Measurements from ENCODE around the gene GRIFIN.

Gene GRIFIN

GRCh38 chr7:2443491-2443890 is 32.7 kb downstream of the GRIFIN start:
- Histone ChIP-seq H3K4me3 (ENCODE audit: low read depth, low read length, poor library complexity, severe bottlenecking) (no peak overlapping the region), H3K9me2 (ENCODE audit: low read depth, low read length) (no peaks in the 10 kb centered on the region), H3F3A (ENCODE audit: insufficient read depth, low read length) (no peaks in the 10 kb centered on the region), H3K79me2 (ENCODE audit: insufficient read depth, low read length) (no peaks in the 10 kb centered on the region), H2AFZ (ENCODE audit: low read length) (no peak overlapping the region), H4K20me1 (ENCODE audit: insufficient read depth, low read length) (no peaks in the 10 kb centered on the region), H3K4me1 (ENCODE audit: insufficient read depth, low read length, severe bottlenecking) (no peaks in the 10 kb centered on the region), H3K9me3 (ENCODE audit: low read length) (no peaks in the 10 kb centered on the region), H3K27me3 (ENCODE audit: insufficient read depth, low read length) (no peaks in the 10 kb centered on the region), H3K27ac (ENCODE audit: low read depth, low read length, poor library complexity, severe bottlenecking) (no peak overlapping the region), H3K9ac (ENCODE audit: low read length) (no peak overlapping the region), H3K4me2 (ENCODE audit: low read length) (no peak overlapping the region), H3K36me3 (ENCODE audit: insufficient read depth, low read length) (no peaks in the 10 kb centered on the region)
- no peak for TF ChIP-seq EZH2 (IDR thresholded peaks at IDR 0.05; ENCODE audit: borderline replicate concordance, low read length)
- no peak for TF ChIP-seq CTCF (IDR thresholded peaks at IDR 0.05; ENCODE audit: low read length)

- no peak overlapping the region for H3K4me3 ChIP-seq (ENCODE audit: low read depth, low read length, poor library complexity, severe bottlenecking)
- H3K27me3 ChIP-seq (ENCODE audit: insufficient read depth, low read length) = no peaks in the 10 kb centered on the region
- no peaks in the 10 kb centered on the region for H3K79me2 ChIP-seq (ENCODE audit: insufficient read depth, low read length)
- H3K9me3 ChIP-seq (ENCODE audit: low read length) = no peaks in the 10 kb centered on the region
- H4K20me1 ChIP-seq (ENCODE audit: insufficient read depth, low read length) = no peaks in the 10 kb centered on the region
- no peak for TF ChIP-seq CTCF (IDR thresholded peaks at IDR 0.05; ENCODE audit: low read length)
- no peak for TF ChIP-seq EZH2 (IDR thresholded peaks at IDR 0.05; ENCODE audit: borderline replicate concordance, low read length)
- no peak overlapping the region for H3K4me2 ChIP-seq (ENCODE audit: low read length)
- no peaks in the 10 kb centered on the region for H3K36me3 ChIP-seq (ENCODE audit: insufficient read depth, low read length)
- no peak overlapping the region for H3K27ac ChIP-seq (ENCODE audit: low read depth, low read length, poor library complexity, severe bottlenecking)
- no peak overlapping the region for H3K9ac ChIP-seq (ENCODE audit: low read length)
- no peaks in the 10 kb centered on the region for H3K9me2 ChIP-seq (ENCODE audit: low read depth, low read length)
- H2AFZ ChIP-seq (ENCODE audit: low read length) = no peak overlapping the region
- no peaks in the 10 kb centered on the region for H3K4me1 ChIP-seq (ENCODE audit: insufficient read depth, low read length, severe bottlenecking)
- no peaks in the 10 kb centered on the region for H3F3A ChIP-seq (ENCODE audit: insufficient read depth, low read length)
Measured at GRCh38 chr7:2441430-2442058, 34.7 kb downstream of the GRIFIN start.

GRCh38 chr7:2440608-2441245 is 35.5 kb downstream of the GRIFIN start:
- Histone ChIP-seq H3K27ac (ENCODE audit: low read depth, low read length, poor library complexity, severe bottlenecking) (no peak overlapping the region), H3K9ac (ENCODE audit: low read length) (no peak overlapping the region), H3K4me3 (ENCODE audit: low read depth, low read length, poor library complexity, severe bottlenecking) (no peak overlapping the region), H3K9me3 (ENCODE audit: low read length) (no peaks in the 10 kb centered on the region), H3K4me2 (ENCODE audit: low read length) (no peak overlapping the region), H3K4me1 (ENCODE audit: insufficient read depth, low read length, severe bottlenecking) (no peaks in the 10 kb centered on the region), H3K9me2 (ENCODE audit: low read depth, low read length) (no peaks in the 10 kb centered on the region), H3K27me3 (ENCODE audit: insufficient read depth, low read length) (no peaks in the 10 kb centered on the region), H3K79me2 (ENCODE audit: insufficient read depth, low read length) (no peaks in the 10 kb centered on the region), H3F3A (ENCODE audit: insufficient read depth, low read length) (no peaks in the 10 kb centered on the region), H2AFZ (ENCODE audit: low read length) (no peak overlapping the region), H3K36me3 (ENCODE audit: insufficient read depth, low read length) (no peaks in the 10 kb centered on the region), H4K20me1 (ENCODE audit: insufficient read depth, low read length) (no peaks in the 10 kb centered on the region)
- no peak for TF ChIP-seq CTCF (IDR thresholded peaks at IDR 0.05; ENCODE audit: low read length)
- no peak for TF ChIP-seq EZH2 (IDR thresholded peaks at IDR 0.05; ENCODE audit: borderline replicate concordance, low read length)
